ENCODE measurements around the gene SCRN1.

GRCh38 chr7:29998489-29998888, 8.9 kb upstream of the SCRN1 start:
- TF ChIP-seq, protein P1, sequence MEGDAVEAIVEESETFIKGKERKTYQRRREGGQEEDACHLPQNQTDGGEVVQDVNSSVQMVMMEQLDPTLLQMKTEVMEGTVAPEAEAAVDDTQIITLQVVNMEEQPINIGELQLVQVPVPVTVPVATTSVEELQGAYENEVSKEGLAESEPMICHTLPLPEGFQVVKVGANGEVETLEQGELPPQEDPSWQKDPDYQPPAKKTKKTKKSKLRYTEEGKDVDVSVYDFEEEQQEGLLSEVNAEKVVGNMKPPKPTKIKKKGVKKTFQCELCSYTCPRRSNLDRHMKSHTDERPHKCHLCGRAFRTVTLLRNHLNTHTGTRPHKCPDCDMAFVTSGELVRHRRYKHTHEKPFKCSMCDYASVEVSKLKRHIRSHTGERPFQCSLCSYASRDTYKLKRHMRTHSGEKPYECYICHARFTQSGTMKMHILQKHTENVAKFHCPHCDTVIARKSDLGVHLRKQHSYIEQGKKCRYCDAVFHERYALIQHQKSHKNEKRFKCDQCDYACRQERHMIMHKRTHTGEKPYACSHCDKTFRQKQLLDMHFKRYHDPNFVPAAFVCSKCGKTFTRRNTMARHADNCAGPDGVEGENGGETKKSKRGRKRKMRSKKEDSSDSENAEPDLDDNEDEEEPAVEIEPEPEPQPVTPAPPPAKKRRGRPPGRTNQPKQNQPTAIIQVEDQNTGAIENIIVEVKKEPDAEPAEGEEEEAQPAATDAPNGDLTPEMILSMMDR (conservative IDR thresholded peaks at IDR 0.05; ENCODE audit: low read length), result no peak
- TF ChIP-seq EZH2phosphoT487 (IDR thresholded peaks at IDR 0.05; ENCODE audit: borderline replicate concordance, low read depth, low read length), result no peak

Data from OCI-LY7 (cell line).